NCI-H1930 (cell line): Measurements from ENCODE around the gene BCKDHB.
"Not testable (repeated sequence)": the region's sequence is repeated elsewhere in the genome, so short reads cannot be mapped to it uniquely, and the experiment has no call there.

Experiments
- DNase-seq, 2 experiments: peaks; one replicate each; lab custom pipeline; 2025; lab: John Stamatoyannopoulos, UW

Gene BCKDHB

DNA sequence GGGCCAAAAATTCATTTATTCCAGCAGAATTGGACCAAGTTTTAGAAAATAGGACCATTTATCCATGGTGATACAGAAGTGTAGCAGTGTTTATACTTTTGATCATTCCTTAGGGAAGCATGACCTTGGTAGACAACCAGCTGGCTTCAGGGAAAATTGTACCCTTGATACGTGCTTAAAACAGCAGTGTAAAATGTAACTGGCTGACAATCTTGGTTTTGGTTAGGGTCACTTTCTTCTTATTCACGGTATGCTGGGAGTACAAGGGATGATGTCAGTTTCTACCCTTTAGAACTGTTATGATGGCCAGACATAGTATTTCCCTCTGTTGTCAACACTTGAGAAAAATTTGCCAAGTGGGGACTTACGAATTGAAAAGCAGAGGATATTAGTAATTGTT is 157.1 kb downstream of the BCKDHB start:
- DNase-seq: no peak

DNA sequence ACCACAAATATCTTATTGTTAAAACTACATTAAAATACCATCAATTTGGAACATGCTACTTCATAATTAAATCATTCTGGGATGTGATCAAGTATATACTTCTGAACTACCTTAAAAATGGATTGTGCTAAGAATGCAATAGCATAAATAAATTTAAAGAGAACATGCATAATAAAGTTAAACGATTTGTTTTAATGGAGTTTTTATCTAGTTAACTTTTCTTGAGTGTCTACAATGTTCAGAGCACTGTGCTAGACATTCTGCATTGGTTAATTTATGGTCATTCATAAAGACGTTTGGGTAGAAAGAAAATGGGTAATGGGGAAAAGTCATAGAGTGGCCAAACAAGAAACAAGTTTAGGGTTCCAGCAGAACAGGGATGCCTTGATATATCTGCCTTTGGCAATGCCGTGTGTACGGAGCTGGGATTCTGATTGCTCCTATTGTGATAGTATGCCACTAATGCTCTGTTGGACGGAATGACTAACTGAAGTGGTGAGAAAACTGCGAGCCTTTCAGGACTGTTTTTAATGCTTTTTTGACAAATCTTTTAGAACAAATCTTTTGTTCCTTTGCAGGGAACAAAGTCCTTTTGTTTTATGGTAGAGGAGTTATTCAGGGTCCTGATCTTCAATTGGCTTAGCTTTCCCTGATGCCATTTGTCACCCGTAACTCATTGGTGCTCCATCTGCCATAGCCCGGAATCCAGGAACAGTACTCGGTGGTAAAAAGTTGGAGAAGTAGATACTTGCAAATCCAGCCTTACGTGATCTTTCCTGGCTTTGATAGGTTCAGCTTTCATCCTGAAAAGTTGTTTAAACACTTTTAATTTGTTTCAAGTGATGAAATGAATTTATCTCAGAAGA is 162.6 kb downstream of the BCKDHB start:
- DNase-seq: no peak

DNA sequence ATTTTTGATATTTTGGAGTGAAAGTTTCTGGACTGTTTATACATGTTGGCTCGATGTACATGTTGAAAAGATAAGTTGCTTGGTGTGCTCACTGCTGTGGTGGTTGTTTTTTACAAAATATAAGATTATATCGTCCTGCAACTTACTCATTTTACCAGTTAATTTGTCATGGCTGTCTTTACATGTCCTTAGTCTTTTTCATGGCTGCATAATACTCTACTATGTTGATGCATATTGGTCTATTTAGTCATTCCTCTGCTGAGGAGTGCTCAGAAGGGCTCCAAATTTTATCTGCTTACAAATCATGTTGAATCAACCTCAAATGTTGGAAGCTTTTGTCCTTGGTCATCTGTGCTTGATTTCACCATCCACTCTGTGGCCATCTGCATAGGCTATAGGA is 164.6 kb downstream of the BCKDHB start:
- DNase-seq: no peak

DNA sequence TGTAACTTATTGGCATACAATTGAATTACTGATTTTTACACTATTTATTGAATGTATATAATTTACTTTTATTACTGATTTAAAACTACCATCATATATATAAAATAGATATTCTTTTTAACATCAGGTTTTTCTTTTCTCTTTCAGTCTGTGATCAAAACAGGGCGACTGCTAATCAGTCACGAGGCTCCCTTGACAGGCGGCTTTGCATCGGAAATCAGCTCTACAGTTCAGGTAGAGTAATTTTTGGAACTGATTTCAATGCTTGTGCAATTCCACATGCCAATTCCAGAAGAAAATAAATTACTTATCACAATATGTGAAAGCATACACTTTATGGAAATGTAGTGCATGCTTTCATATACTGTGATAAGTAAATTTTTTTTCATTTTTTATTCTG is 166.5 kb downstream of the BCKDHB start:
- no peak for DNase-seq

DNA sequence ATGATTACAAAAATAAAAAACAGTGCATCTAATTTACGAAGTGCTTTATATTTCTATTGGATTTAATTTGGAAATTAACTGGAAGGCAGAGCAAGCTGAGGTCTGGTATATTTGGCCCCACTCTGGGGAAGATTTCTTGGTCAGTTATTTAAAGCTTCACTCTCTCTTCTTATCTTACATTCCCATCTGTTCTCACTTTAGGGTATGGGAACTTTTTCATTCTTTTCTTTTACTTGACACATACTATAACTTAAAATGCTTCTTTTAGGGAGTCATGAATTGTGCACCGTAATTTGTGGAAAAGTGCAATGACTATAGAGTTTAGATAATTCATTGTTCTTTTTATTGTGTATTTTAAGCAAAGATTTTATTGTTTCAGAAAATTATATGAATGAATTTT is 170.4 kb downstream of the BCKDHB start:
- no peak for DNase-seq

DNA sequence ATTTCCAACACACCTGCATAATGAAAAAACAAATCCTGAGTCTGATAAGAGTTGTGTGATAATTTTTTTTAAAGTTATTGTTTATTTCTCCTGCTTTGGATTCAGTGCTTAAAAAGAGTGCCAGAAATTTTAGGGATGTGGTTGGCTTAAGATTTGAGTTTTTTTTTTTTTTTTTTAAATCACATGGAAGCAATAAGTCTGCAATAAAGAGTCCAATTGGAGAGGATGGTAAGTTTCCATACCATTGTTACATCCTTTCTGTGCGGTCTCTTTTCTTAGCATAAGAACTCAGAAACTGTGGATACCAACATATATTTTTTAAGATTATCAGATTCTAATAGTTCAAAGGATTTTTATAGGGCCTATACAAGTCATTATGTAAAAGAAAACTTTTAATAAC is 171.0 kb downstream of the BCKDHB start:
- DNase-seq: no peak

DNA sequence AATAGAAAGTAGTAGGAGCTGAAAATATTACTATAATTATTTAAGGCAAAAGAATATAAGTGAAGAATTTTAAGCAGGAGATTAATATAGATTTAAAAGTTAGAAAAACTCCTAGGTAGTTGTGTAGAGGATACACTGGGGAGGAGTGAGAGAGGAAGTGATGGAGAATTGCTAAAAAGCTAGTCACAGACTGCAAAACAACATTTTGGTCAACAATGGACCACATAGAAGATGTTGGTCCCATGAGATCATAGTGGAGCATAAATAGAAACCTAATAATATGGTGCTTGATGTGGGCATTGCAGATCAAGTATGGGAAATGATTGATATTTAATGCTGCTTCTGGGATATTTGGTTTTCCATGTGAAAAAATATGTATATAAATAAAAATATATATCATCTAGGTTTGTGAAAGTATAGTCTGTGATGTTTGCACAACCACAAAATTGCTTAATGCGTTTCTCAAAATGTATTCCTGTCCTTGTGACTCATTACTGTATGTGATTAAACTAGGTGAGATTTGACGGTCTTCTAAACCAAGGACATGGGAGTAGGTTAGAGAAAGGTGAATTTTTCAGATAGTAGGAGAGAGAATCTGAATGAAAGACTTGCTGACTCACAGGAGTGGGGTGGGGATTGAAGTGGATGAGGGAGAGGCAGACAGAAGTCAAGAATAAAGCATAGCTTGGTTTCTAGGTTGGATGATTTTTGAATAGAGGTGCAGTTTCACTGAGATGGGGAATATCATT is 174.0 kb downstream of the BCKDHB start:
- DNase-seq: no peak

DNA sequence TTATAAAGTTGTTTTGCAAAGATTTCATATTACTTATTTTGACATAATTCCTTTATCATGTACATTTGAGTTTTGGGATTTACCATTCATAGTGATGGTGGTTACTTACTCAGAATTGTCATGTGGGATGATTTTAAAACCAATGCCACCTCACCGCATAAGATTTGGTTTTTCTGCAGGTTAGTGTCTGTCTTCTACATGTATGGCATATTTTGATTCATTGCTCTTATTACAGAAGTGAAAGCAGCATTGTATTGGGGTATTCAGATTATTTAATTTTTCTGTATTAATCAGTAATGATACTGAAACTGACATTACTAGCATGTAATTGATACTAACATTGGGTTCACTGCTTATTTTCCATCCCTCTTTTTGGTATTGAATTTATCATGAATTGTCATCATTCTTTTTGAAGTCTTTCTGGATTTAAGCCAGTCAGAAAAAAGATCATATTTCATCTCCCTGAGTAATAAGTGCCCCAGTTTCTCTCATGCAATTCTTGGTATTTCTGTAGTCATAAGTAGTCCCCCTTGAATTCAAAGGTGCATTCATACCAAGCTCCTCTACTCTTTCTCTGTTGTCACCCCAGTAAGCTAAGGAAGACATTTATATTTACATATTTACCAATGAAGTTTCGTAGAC is 176.6 kb downstream of the BCKDHB start:
- DNase-seq: no peak

DNA sequence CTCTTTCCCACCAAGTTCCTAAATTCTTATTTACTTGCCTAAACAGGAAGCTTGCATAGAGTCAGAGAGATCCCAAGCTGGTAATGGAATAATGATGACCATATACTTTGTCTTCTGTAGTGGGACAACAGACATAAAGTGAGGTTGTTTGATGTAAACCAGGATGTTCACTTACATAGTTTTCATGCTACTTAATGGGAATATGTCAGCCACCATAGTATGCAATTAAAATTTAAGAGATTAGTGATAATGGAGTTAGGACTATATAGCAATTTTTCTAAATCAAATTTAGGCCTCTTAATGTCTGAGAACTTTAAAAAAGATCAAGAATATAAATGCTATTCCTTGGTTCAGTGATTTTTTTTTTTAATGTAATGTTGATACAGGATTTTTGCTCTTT is 180.6 kb downstream of the BCKDHB start:
- DNase-seq: no peak

DNA sequence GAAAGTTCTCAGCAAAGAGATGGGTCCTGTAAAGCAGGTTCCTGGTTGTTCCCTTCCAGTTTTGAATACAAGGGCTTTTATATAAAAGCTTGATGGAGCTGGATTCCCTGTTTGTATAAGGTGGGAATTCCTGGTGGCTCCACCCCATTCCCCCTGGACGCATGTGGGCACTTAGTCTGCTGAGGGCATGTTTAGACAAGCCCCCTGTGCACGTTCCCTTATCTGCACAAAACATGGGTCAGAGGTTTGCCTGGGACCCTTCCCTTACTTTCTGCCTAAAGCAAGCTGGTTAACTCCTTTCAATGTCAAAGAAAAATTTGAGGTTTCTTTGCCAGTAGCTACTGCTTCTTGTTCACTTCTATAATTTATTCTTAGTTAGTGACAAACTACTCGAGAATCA is 181.1 kb downstream of the BCKDHB start:
- DNase-seq: no peak

DNA sequence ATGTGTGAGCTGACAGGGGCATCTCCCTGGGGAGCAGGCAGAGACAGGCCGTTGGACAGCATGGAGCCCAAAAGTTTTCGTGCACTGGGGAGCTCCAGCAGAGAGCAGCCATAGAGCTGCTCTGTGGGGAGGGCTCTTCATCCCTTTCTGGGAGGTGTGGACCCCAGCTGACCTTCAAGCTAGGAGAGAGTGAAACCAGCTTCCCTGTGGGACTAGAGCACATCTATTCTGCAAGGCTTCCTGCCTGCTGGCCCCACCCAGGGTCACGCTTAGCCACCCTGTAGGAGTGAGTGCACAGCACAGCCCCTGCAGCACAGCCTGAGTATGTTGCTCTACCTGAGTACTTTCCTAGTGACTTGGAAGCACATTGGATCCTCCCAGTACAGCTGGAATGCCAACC is 183.3 kb downstream of the BCKDHB start:
- no peak for DNase-seq

DNA sequence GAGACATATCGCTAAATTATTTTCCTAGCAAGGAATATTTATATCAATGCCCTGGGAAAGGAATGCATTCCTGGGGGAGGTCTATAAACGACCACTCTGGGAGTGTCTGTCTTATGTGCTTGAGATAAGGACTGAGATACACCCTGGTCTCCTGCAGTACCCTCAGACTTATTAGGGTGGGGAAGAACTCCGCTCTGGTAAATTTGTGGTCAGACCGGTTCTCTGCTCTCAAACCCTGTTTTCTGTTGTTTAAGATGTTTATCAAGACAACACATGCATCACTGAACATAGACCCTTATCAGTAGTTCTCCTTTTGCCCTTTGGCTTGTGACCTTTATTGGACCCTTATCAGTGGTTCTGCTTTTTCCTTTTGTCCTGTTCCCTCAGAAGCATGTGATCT is 188.1 kb downstream of the BCKDHB start:
- not testable (repeated sequence) for DNase-seq

DNA sequence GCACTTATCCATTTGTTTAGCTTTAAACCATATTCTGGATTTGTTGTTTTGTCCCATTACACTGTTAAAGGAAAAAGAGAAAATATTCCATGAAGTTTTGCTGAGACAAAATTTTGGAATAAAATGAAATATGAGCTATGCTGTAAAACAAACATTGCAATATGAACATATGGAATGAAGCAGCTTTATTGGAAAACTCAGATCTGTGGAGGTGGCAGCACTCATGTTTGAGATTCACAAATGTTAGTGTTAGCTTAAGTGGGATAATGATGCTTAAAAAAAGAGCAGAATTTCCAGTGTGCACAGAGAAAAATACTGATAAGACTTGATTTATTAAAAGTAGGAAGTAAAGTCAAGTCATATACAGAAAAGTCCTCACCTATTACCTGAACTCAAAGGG is 196.2 kb downstream of the BCKDHB start:
- no peak for DNase-seq

DNA sequence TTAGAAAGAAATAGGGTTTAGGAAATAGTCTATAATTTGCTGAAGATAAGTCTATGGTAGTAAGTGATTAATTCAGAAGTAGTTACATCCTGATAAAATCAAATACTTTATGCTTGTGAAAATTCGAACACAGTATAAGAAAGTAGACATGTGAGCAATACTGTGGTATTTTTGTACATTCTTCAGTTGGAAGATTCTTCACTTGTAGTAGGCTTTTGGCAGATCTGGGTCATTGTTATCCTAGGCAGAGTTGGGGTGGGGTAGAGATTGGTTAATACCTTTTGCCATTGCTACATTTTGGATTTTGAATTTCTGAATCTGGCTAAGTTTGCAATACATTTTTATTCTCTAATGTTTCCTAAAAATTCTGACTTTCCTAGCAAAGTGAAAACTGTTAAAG is 197.5 kb downstream of the BCKDHB start:
- no peak for DNase-seq

DNA sequence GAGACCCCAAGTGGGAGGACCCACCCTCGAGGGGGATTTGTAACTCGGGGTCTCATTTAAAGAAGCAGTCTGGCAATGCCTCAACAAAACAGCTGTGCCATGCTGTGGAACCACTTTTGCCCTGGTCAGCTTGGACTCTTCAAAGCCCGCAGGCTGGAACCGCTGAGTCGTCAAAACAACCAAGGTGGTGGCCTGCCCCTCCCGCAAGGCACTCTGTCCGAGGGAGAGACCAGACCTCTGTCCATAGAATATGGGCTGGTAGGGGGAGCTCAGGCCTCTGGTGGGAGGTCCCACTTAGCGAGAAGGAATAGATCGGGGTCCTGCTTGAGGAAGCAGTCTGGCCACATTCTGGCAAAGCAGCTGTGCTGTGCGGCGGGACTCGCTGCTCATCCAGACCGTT is 208.1 kb downstream of the BCKDHB start:
- DNase-seq: no peak

DNA sequence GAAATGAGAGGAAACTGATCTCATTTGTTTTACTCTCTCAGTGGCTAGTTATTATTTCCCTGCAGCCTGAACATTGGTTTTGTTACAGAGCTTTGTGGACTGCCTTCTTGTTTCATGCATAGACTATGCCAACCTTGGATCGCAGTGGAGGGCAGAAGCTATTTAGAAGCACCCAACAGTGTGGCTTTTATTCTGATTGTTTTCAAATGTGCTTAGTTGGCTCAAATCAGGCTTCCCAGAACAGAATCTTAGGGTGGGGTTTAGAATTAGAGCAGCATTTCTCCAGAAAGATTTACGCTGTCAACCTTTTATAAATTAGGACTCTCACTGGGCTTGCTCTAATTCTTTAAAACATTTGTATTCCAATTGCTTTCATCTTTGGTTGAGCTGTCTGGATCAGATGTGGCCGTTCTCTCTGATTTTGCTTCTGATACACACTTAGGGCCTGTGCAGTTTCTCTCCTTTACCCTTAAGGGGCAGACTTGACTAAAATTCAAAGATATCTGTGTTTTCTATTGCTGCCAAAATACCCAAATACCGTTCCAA is 210.3 kb downstream of the BCKDHB start:
- no peak for DNase-seq

DNA sequence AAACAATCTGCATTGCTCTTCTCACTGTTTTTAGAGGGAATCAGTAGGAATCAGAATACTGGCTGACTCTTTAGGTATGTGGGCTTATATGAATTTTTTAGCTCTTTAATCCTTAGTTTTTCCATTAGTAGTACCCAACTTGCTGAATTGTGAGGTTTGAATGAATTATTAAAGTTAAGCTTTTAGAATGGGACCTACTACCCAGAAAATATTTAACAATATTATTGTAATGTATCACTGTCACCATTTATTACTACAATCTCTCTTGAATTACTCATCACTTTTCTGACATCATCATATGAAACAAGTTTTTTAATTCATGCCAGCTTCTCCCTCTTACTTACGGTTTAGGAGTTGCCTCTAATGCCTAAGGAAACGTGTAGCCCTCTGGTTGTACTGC is 212.7 kb downstream of the BCKDHB start:
- DNase-seq: no peak

DNA sequence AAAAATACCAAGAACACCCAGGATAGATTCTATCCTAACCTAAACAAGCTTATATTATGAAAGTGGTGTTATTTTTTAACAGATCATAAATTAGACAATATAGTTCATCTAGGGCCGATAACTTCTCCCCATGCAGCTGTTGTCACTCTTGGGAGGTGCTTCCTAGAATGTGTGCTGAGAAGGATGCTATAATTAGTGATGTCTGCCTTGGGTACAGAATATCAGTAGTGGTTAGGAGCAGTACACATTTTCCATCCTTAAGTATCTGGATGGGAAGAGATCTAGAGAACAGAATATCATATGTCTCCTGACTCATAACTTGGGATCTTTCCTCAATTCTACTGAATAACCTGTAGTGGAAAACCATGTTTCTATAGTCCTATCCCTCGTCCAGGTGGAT is 214.5 kb downstream of the BCKDHB start:
- no peak for DNase-seq

DNA sequence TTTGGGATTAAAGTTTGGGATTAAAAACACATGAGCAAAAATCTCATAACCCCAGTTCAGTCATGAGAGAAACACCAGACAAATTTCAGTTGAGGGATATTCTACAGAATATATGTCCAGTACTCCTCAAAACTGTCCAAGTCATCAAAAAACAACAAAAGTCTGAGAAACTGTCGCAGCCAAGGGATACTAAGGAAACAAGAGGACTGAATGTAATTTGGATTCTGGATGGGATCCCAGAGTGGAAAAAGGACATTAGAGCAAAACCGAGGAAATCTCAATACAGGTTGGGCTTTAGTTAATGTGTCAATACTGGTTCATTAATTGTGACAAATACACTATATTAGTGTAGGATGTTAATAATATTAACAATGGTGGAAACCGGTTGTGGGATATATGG is 219.3 kb downstream of the BCKDHB start:
- no peak for DNase-seq

DNA sequence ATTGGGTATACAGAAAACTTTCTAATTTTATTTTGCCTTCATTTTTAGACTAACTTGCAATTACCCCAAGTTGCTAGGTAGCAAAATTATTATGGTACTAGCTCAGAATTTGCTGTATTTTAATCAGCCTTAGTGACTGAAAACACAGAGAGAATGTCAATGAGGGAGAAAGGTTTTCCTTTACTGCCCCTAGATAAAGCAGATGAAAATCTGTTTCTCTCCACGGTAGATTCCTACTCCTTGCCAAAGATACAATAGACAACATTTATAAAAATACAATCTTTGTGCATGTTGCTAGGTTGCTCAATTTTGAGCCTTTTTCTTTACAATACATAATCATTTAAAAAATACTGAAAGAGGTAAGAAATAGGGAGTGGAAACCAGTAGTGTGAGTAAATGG is 222.2 kb downstream of the BCKDHB start:
- DNase-seq: no peak

DNA sequence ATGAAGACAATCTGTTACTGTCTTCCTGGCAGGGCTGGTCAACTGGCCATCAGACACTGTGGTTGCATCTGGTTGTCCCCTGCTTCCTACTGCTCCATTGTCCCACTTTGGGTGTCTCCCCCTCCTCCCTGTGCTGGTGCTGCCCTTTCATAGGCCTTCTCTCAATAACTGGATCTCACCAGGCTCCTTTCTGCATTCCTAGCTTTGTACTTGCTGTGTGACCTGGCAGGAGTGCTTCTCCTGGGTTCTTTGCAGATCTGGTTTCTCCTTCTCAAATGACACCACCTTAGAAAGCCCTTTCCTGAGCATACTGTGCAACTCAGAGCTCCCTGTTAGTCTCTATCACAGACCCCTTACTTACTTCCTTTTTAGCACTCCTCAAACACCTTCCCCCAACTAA is 223.0 kb downstream of the BCKDHB start:
- DNase-seq: no peak

DNA sequence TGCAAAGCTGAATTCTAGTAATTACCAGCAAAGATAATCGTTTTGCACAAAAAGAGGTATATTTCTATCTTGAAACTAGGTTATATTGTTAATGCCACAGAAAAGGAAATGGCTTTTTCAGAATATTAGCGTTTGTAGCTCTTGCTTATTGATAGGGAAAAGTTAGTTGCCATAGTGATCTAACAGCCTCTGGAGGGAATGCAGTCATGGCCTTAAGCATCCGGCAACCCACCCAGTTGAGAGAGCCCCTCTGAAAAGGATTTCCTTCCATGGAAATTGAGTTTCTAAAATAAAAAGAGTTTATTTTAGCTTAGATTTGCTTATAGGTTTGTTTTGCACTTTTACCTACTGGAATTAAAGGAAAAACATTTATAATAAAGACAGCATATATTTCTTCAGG is 224.5 kb downstream of the BCKDHB start:
- no peak for DNase-seq

DNA sequence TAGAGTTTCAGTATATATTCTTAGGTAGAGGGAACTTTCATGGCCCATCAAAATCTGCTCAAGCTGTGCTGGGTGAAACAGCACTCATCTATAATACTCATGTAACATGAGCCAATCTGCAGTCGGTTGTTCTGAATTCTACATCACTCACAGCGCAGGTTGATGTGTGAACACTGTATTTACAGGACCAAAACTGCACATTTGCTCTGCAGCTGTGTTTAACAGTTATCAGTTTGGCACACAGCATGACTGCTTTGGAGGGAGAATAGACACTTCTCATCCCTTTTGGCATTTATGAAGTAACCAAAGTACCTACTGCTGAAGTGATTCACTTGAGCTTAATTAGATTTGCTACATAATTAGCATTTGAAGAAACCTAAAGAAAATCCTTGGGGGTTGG is 225.1 kb downstream of the BCKDHB start:
- peak; percentile 50 to 54 for DNase-seq
